SKM-1 treated with dmso at 0.1 percent for 144 hours (cell line): ENCODE results near the gene KDM7A.
"Not testable (repeated sequence)": the region's sequence is repeated elsewhere in the genome, so short reads cannot be mapped to it uniquely, and the experiment has no call there.

Experiments used
- DNase-seq: peaks from one replicate; lab custom pipeline; 2025; ENCODE audit not compliant: unreplicated experiment; lab: John Stamatoyannopoulos, UW

The KDM7A gene

DNA sequence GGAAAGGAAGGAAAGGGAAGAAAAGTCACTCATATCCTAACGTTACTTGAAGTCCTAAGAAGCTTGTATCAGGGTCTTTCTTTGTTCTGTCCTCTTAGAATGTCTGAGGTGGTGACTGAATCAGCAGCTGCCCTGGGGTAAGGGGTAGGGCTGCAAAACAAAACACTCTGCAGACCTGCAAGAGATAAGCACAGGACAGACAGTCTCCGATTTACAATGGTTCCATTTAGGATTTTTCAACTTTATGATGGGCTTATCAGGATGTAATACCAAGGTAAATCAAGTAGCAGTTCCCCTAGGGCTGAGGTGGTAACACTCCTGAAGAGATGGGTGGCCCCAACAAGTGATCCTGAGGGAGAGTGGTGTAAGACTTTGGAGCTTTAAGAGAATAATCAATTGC, 16.5 kb downstream of the KDM7A start:
- no peak for DNase-seq

DNA sequence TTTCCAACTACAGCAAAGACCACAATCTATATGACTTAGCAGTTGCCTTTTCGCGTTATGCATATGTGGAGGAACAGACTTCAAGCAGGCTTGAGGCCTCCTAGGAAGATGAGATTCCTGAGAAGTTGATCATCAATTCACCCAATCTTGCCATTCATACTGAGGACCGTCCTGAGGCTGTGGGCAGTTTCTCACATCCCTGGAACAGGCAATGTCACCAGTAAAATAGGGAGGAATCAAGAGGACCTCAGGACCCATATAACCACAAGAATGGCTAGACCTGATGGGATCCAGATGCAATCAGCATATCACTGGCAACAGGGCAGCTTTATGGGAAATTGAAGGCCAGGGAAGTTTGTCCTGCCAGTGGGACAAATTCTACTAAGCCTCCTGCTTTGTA, 17.3 kb downstream of the KDM7A start:
- no peak for DNase-seq

DNA sequence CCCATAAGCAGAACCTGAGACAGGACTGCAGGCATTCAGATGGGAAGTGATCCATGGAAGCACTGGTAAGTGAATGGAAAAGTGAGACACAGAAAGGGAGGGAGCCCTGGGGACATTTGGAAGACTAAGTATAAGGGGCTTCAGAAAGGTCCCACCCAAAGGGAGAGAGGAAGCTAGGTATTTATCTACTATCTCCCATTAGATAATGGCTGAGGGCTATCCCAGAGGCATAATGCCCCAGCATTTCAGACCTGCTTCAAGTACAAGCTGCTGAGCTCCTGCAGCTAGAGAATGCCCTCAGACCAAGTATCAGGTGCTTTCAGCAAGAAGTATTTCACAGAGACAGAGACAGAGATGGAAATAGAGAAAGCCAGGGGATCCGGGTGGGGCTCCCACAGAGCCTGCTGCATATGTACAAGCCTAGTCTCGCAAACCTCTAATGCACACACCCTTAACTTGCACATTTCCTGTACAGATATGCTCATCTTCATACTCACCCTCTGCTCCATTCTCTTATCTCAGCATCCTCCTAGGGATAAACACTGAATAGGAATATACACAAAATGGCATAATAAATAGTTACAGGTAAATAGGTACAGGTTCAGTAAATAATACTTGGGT, 20.2 kb downstream of the KDM7A start:
- DNase-seq: no peak

DNA sequence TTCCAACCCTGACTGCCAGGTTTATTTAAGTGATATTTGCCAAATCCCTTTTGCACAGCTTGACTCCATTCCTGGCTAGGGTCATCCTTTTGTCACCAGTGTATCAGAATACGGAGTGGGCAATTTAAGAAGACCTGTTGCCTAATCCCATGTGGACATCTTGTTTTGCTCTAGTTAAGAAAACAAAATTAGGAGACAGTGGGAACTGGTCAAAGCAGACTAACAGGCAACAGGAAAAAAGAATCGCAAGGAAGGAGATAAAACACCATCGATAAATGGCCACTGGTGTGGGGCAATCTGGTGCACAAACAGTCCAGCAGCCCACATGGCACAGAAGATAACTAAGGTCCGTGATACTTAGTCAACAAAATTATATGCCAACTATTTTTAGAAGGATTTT, 21.4 kb downstream of the KDM7A start:
- DNase-seq: no peak

DNA sequence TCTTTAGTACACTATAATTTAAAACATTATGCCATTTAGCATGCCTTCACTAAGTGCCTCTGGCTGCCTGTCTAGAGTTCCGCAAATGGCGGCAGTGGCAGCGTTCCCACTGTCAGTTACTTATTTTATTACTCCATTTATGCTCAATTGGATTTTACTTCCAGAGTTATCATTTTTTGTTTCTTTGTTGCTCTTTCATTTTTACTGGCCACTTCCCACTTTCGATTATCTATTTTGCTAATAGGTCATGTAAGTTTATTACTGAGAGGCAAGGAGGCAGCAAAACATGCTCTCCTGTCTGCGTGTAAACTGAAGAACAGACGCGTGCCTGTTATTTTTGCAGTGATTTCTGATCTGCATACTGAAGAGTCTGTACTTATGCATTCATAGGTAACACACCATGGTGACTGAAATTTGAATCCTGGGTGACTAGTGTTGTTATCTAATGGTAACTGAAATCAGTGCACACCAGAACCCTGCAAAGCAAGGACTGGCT, 23.1 kb downstream of the KDM7A start:
- no peak for DNase-seq

DNA sequence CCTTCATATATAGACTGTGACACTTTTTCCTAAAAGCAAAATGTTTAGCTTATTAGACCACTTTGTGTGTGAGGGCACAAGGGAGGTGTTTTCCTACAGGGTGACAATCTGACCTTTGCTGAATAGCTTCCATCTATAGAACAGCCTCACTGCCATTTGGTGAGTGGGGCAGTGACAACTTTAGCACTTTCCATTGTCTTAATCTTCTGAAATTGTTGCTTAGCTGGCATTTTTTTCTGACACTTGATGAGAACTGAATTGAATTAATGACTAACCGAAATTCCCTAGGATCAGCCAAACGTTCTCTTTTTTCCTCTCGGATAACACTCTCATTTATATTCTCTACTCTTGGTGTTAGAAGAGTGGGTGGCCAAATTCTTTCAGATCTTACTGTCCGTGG, 30.2 kb downstream of the KDM7A start:
- no peak for DNase-seq

DNA sequence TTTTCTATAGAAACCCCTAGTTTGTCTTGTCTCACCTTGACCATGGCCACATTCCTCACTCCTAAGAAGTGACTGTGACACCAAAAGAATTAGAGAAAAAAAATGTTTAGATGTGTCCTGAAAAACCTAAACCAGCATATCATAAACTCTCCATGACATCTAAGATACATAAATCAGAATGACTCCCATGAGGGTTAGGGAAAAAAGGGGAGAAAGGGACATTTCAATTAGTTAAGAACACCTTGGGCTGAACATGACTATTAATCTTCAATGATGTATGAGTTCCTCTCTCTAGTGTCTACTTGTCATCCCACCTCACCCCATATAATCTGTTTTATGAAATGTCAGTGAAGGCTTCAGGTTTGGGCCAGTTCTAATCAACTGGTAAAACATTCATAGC, 31.1 kb downstream of the KDM7A start:
- DNase-seq: no peak

DNA sequence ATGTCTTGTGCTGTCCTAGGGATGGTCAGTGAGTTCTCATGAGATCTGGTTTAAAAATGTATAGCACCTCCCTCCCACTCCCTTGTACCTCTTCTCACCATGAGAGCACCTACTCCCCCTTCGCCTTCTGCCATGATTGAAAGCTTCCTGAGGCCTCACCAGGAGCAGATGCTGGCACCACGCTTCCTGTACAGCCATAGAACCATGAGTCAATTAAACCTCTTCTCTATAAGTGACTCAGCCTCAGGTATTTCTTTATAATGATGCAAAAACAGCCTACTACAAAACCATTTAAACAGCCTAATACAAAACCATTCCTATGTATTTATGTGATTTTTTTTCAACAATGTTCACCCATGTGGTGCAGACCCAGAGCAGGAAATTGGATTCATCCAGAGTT, 32.0 kb downstream of the KDM7A start:
- no peak for DNase-seq

DNA sequence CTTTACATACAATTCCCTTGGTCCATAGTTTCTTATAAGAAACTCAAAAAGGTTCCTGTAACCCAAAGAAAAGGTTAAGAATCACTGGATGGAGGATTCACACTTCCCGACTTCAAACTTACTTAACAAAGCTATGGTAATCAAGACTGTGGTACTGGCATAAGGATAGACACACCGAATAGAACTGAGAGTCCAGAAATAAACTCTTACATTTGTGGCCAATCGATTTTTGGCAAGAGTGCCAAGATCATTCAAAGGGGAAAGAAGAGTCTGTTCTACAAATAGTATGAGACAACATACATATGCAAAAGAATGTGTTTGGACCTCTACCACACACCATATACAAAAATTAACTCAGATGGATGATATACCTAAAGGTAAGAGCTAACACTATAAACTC, 32.8 kb downstream of the KDM7A start:
- DNase-seq: no peak

DNA sequence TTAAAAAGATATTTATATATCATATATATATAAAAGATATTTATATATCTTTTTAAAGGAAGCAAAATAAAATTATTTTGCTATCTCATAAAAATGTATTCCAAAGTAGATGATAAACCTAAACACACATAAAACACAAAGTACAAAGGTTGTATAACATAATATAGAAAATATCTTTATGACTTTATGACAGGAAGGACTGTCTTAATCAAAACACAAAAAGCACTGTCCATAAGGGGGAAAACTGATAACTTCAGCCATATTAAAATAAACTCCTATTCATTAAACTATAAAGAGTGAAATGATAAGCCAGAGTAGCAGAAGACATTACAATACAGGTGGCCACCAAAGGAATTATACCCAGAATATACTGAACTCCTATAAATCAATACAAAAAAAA, 34.8 kb downstream of the KDM7A start:
- DNase-seq: no peak

DNA sequence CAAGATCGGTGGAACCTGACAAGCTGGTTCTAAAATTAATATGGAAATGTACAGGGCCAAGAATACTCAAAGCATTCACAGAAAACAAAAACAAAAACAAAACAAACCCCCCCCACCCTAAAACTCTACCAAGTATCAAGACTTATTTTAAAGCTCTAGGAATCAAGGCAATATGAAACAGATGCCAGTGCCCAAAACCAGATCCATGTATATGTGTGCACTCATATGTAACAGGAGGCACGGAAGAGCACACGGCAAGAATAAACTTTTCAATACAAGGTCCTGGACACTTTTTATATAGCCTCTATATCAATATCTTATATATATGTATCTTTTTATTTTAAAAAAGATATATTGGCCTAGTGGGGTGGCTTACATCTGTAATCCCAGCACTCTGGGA, 35.5 kb downstream of the KDM7A start:
- DNase-seq: no peak

DNA sequence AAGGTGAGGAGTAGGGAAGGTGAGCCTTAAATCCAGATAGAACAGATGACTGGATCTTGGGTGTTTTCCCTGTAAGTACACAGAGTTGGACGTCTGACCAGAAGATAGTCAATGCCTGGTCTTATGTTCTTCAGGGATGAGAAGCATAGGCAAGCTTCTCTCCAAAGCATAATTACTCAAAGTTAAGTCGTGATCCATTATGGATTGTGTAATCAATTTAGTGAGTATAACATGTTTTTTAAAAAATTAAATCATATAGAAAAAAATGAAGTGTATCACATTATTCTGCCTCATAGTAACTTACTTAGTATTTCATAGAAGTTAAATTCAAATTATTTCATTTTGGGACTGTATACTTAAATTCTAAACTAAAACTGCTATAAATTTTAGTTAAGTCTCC, 39.7 kb downstream of the KDM7A start:
- DNase-seq: no peak

DNA sequence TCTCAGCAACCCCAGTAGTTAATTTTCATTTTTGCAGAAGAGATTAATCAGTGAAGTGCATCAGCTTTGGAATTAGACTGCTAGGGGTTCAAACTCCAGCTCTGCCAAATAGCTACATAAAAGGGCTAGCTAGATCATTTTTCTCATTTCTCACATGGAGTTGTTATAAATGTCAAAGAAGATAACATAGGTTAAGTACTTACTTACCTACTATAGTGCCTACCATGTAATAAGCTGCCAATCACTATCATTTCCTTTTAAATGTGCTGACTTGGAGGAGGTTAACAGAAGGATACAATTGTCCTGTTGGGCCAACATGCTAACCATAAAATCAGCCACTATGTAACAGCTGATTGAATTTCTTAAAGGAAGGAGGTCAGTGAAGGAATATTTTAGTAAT, 40.7 kb downstream of the KDM7A start:
- no peak for DNase-seq

DNA sequence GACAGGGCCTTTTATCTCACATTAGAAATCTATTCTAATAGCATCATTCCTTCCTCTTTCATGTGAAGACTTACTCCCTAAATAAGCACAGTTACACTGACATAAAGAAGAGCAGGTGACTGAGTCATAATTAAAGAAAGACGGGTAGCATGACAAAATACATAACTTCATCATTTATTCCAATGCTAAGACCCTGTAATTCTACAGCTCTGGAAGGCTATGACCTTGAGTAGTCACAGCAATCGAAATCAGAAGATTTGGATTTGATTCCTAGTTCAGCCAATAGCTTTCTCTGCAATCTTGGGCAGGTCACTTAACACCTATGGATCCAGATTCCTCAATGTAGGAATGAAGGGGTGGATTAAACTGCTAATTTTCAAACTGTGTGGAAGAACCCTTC, 42.7 kb downstream of the KDM7A start:
- DNase-seq: no peak

DNA sequence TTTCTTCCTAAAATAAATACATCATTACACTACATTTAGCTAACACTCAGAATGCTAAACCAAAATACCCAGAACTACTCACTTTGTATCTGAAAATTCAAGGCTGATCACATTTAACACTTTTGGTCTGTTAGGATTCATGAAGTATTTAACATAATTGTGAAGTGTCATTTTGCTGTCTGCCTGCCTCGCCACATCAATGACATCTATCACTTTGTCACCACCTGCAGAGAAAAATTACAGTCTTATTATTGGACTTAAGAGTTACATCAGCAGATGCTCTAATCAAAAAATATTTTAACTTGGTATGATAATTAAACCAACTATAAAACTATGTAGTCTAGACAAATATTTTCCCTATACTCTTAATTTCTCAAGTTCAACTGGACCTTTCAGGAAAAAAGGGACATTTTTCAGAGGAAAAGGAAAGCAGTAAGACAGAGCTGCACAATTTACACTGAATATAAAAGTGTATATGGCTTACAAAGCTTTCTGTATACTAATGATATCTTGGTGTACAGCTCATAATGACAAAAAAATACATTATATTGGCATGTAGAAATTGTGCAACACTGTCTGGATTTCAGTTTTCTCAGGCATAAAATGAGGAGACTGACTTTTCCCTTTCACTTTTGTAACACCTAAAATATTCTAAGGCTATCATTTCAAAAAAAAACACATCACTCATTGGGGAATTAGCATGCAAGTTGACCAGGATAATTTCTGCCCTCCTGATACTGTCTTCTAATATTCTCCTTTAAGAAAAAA, 49.2 kb downstream of the KDM7A start:
- DNase-seq: no peak

DNA sequence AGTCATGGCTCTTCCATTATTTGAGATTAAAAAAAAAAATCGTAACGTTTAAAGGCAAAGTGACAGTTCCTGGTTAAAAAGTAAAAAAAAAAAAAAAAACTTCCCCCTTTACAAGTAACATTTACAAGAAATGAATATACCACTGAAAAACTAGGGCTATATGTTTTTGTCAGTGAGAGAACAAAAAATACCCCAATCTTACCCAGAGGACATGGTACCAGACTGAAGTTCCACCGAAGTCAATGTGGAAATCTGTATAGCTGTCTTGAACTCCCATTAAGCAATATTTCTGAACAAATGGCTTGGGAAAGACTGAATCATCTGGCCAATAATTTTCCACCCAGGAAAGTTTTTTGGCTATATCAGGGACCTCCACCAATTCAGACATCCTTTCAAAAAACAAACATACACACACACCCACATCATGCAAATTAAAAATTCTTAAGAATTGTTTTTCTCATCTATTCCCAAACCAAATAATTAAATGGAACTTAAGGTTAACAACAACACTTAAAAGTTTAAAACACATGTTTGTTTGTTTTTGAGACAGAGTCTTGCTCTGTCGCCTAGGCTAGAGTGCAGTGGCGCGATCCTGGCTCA, 50.2 kb downstream of the KDM7A start:
- DNase-seq: no peak

DNA sequence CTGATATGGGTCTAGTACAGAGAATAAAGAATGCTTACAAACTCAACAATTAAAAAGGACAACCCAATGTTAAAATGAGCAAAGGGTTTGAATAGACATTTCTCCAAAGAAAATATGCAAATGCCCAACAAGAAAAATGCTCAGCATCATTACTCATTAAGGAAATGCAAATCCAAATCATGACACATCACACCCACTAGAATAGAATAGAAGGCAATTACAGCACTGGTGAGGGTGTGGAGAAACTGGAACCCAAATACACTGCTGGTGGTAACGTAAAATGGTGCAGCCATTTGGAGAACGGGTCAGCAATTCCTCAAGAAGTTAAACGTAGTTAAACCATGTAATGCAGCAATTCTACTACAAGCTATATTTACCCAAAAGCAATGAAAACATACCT, 53.8 kb downstream of the KDM7A start:
- no peak for DNase-seq

DNA sequence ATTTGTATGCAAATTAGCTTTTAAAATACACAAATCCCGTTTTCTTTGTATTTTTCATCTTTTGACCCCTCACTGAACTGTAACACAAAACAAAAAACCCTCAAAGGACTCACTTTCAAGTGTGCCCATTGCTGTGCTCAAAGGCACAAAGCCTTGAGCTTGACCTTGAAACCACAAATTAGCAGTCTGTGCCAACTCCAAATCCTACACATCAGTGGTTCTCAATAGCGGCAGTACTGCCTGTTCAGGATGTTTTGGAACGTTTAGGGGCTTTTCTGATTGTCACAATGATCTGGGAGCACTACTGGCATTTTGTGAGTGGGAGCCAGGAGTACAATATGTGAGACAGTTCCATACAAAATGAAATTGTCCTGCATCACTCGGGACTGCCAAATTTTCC, 55.5 kb downstream of the KDM7A start:
- no peak for DNase-seq

DNA sequence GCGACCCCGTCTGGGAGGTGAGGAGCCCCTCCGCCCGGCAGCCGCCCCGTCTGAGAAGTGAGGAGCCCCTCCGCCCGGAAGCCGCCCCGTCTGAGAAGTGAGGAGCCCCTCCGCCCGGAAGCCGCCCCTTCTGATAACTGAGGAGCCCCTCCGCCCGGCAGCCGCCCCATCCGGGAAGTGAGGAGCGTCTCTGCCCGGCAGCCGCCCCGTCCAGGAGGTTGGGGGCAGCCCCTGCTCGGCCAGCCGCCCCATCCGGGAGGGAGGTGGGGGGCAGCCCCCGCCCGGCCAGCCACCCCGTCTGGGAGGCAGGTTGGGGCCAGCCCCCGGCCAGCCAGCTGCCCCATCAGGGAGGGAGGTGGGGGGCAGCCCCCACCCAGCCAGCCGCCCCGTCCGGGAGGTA, 62.0 kb downstream of the KDM7A start:
- DNase-seq: not testable (repeated sequence)

DNA sequence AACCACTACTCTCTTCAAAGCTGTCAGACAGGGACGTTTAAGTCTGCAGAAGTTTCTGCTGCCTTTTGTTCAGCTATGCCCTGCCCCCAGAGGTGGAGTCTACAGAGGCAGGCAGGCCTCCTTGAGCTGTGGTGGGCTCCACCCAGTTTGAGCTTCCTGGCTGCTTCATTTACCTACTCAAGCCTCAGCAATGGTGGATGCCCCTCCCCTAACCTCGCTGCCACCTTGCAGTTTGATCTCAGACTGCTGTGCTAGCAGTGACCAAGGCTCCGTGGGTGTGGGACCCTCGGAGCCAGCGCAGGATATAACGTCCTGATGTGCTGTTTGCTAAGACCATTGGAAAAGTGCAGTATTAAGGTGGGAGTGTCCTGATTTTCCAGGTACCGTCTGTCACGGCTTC, 68.0 kb downstream of the KDM7A start:
- DNase-seq: not testable (repeated sequence)

DNA sequence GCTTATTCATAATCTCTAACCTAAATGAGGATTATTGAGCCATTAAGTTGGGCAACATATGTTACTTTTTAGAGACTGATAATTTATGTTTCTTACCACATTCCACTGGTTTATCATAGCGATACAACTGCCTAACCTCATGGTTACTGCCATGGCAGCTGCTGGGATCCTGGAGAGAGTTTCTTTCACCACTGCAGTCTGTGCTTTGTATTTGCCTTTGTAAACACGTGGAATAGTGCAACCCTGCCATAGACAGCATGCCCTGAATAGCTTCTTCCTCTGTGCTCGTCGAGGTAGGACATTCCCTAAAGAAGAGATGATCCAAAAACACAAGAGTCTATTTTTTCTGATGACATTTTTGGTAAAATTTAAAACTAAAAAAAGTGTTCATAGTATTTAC, 80.3 kb downstream of the KDM7A start:
- DNase-seq: no peak

DNA sequence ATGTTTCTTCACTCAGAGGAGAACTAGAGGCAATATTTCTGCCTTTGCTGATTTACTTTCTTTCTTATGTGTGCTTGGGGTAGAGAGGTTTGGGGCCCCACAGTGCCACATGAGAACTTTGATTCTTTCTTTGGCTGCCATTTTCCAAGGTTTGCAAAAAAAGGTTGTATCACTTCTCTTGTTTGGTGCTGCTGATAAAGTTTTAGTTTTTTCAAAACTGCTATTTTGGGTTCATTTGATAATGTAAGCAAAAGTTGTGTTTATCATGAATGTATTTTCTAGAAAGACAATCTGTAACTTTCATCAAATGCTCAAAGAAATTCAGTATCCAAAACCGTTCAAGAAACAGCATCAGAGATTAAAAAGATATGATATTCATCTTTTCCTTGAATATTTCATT, 83.4 kb downstream of the KDM7A start:
- DNase-seq: no peak
